Ovary (tissue), 3 donors: Measurements from ENCODE around the gene SLC66A3.

Source experiments
- POLR2A ChIP-seq: fragments of 450-650 bp; IDR thresholded peaks from one replicate; pipeline ENCODE4 v1.6.1; 2017; ENCODE audit warnings: antibody characterized with exemption, mild to moderate bottlenecking, moderate library complexity
- TF ChIP-seq, protein P1 (sequence below), 3 donors: fragments of 450-650 bp in 2 of 3; fragments of 200-600 bp in 1 of 3; IDR thresholded peaks; one replicate each; pipeline versions ENCODE4 v1.5.1 to v1.8.0; 2016 to 2022; ENCODE audit warnings: antibody characterized with exemption in 3 of 3, mild to moderate bottlenecking in 1 of 3
- donor health status: DM: no; HTN: no; CAD: no.

GRCh38 chr2:11157731-11158130 lies 2.5 kb downstream of the SLC66A3 start:
- no peak for TF ChIP-seq POLR2A
- TF ChIP-seq, protein P1, sequence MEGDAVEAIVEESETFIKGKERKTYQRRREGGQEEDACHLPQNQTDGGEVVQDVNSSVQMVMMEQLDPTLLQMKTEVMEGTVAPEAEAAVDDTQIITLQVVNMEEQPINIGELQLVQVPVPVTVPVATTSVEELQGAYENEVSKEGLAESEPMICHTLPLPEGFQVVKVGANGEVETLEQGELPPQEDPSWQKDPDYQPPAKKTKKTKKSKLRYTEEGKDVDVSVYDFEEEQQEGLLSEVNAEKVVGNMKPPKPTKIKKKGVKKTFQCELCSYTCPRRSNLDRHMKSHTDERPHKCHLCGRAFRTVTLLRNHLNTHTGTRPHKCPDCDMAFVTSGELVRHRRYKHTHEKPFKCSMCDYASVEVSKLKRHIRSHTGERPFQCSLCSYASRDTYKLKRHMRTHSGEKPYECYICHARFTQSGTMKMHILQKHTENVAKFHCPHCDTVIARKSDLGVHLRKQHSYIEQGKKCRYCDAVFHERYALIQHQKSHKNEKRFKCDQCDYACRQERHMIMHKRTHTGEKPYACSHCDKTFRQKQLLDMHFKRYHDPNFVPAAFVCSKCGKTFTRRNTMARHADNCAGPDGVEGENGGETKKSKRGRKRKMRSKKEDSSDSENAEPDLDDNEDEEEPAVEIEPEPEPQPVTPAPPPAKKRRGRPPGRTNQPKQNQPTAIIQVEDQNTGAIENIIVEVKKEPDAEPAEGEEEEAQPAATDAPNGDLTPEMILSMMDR (IDR thresholded peaks at IDR 0.05), result no peak
